ENCODE data around the gene SEC16A. TPM values are rescaled to one million over a fixed set of nuclear protein-coding genes. Genes with fewer than 3 reads are reported as not detected.

SEC16A gene
- total RNA-seq, 1 donor from 2014 or later, result 66.1 TPM

- DNase-seq (ENCODE audit: low spot score in 2 of 2), result no peak
- TF ChIP-seq CTCF (IDR thresholded peaks at IDR 0.05), result no peak
- Histone ChIP-seq H3K27me3 (no peaks in the 10 kb centered on the region), H3K36me3 (peaks cover 40 to 43% of the 10 kb centered on the region in 2 donors), H3K4me3 (no peak overlapping the region), H3K27ac (no peak overlapping the region), H3K9me3 (no peaks in the 10 kb centered on the region), H3K4me1 (peaks cover 0 to 3% of the 10 kb centered on the region in 2 donors)
- intact Hi-C loops (cut with DNase I), result no loop called here
These were observed 11.2 kb upstream of the SEC16A start for GRCh38 chr9:136494012-136494411.

- peaks cover 0 to 3% of the 10 kb centered on the region in 2 donors for H3K4me1 ChIP-seq
- TF ChIP-seq CTCF (IDR thresholded peaks at IDR 0.05), result no peak
- H3K27me3 ChIP-seq, result no peaks in the 10 kb centered on the region
- no peaks in the 10 kb centered on the region for H3K9me3 ChIP-seq
- no peak overlapping the region for H3K27ac ChIP-seq
- no peak for DNase-seq (ENCODE audit: low spot score in 2 of 2)
- H3K4me3 ChIP-seq, result no peak overlapping the region
- intact Hi-C loops (cut with DNase I), result no loop called here
- H3K36me3 ChIP-seq, result peaks cover 36 to 39% of the 10 kb centered on the region in 2 donors
These were observed 10.7 kb upstream of the SEC16A start for GRCh38 chr9:136493567-136493971.

GRCh38 chr9:136492978-136493522, 10.2 kb upstream of the SEC16A start:
- Histone ChIP-seq H3K36me3 (peaks cover 33 to 34% of the 10 kb centered on the region in 2 donors), H3K9me3 (no peaks in the 10 kb centered on the region), H3K27me3 (no peaks in the 10 kb centered on the region), H3K27ac (no peak overlapping the region), H3K4me3 (no peak overlapping the region), H3K4me1 (peaks cover 0 to 8% of the 10 kb centered on the region in 2 donors)
- DNase-seq (ENCODE audit: low spot score in 2 of 2), result no peak
- intact Hi-C loops (cut with DNase I), result no loop called here
- TF ChIP-seq CTCF (IDR thresholded peaks at IDR 0.05), result no peak

GRCh38 chr9:136489731-136490130, 6.9 kb upstream of the SEC16A start:
- intact Hi-C loops (cut with DNase I), result no loop called here
- H3K27ac ChIP-seq, result no peak overlapping the region
- peaks cover under 1 to 1% of the 10 kb centered on the region in 2 donors for H3K36me3 ChIP-seq
- TF ChIP-seq CTCF (IDR thresholded peaks at IDR 0.05), result no peak
- no peak for DNase-seq (ENCODE audit: low spot score in 2 of 2)
- no peaks in the 10 kb centered on the region for H3K9me3 ChIP-seq
- H3K27me3 ChIP-seq, result no peaks in the 10 kb centered on the region
- peaks cover 0 to 8% of the 10 kb centered on the region in 2 donors for H3K4me1 ChIP-seq
- no peak overlapping the region for H3K4me3 ChIP-seq

- H3K4me1 ChIP-seq, result peaks cover 7 to 12% of the 10 kb centered on the region in 2 donors
- no peak overlapping the region for H3K4me3 ChIP-seq
- H3K9me3 ChIP-seq, result no peaks in the 10 kb centered on the region
- TF ChIP-seq CTCF (IDR thresholded peaks at IDR 0.05), result peak; percentile 93 to 98 (median 97)
- intact Hi-C loops (cut with DNase I), result loop anchor here (1.0 kb wide), 1 partner anchor 143 kb away; no protein-coding TSS in a partner anchor
- H3K27me3 ChIP-seq, result no peaks in the 10 kb centered on the region
- peak in 1 of 2 donors; percentile 86 for DNase-seq (ENCODE audit: low spot score in 2 of 2)
- H3K36me3 ChIP-seq, result no peaks in the 10 kb centered on the region
- no peak overlapping the region for H3K27ac ChIP-seq
These were observed 5.7 kb upstream of the SEC16A start for GRCh38 chr9:136488247-136489214.
